Measurements from ENCODE around the gene TMEM14A. TPM values are rescaled to one million over a fixed set of nuclear protein-coding genes. Genes with fewer than 3 reads are reported as not detected.

The TMEM14A gene
- total and polyA plus RNA-seq, 9 of the 15 experiments (the other 6 are each of a cell fraction or from before 2014, with no cell fraction given): 3.5 to 43.3 (median 8.5) TPM

- no peak overlapping the region for H3K27ac ChIP-seq (ENCODE audit: extremely low read depth, low read depth, low read length)
- no peaks in the 10 kb centered on the region for H3K27me3 ChIP-seq (ENCODE audit: control insufficient read depth in 2 of 2, insufficient read depth in 2 of 2, low read length in 2 of 2)
- H3K9ac ChIP-seq (ENCODE audit: insufficient read depth in 1 of 2, low read depth in 2 of 2, low read length in 2 of 2): no peak overlapping the region
- H3K79me2 ChIP-seq (ENCODE audit: control insufficient read depth, insufficient read depth, low read length): no peaks in the 10 kb centered on the region
- no peak overlapping the region for H3K4me3 ChIP-seq
- DNase-seq (ENCODE audit: extremely low read depth in 1 of 4, low spot score in 3 of 4) (no peak), FAIRE-seq (no peak), ATAC-seq (no peak)
- no peaks in the 10 kb centered on the region for H3K9me1 ChIP-seq (ENCODE audit: control insufficient read depth, insufficient read depth, low read length)
- H3K4me2 ChIP-seq (ENCODE audit: insufficient read depth, low read length): no peak overlapping the region
- H2AFZ ChIP-seq (ENCODE audit: low read depth, low read length): no peak overlapping the region
- ChIA-PET CTCF (ENCODE audit: low intra/inter-chr PET ratio) (no interaction called here), POLR2A (no interaction called here)
- in situ Hi-C loops (cut with MboI) (no loop called here), intact Hi-C loops (cut with micrococcal nuclease) (no loop called here)
- H3K36me3 ChIP-seq (ENCODE audit: control insufficient read depth, insufficient read depth, low read length): no peaks in the 10 kb centered on the region
- H3K9me3 ChIP-seq (replicated peaks; ENCODE audit: control insufficient read depth, insufficient read depth, low read depth, low read length): no peaks in the 10 kb centered on the region
- no TSS peak for BruUV-seq (replicated peaks)
- WGBS (ENCODE audit: insufficient coverage, low coverage, missing lambda C conversion rate): 63% methylated on average over 2 of the region's 2 CpGs
- no peaks in the 10 kb centered on the region for H3K4me1 ChIP-seq (replicated peaks in 1 of 2; ENCODE audit: control insufficient read depth in 2 of 2, insufficient read depth in 2 of 2, low read length in 2 of 2)
- H4K20me1 ChIP-seq (replicated peaks; ENCODE audit: control insufficient read depth, insufficient read depth, low read length): no peaks in the 10 kb centered on the region
- no peak for TF ChIP-seq JUN (IDR thresholded peaks at IDR 0.05; ENCODE audit: borderline replicate concordance, low read depth, low read length)
- TF ChIP-seq JUN (CRISPR knock-in tag; IDR thresholded peaks at IDR 0.05; ENCODE audit: borderline replicate concordance): no peak
- no peak for TF ChIP-seq YY1 (IDR thresholded peaks at IDR 0.05; ENCODE audit: borderline replicate concordance in 1 of 3, control insufficient read depth in 1 of 3, extremely low read depth in 1 of 3, insufficient read depth in 3 of 3, insufficient read length in 1 of 3, insufficient replicate concordance in 2 of 3, low read depth in 1 of 3, low read length in 2 of 3)
- no peak for TF ChIP-seq TAF15 (IDR thresholded peaks at IDR 0.05; ENCODE audit: low read depth, low read length)
- TF ChIP-seq CLOCK (CRISPR knock-in tag; IDR thresholded peaks at IDR 0.05; ENCODE audit: borderline replicate concordance): no peak
- no peak for TF ChIP-seq ZZZ3 (IDR thresholded peaks at IDR 0.05)
- TF ChIP-seq REST (IDR thresholded peaks at IDR 0.05; ENCODE audit: borderline replicate concordance): no peak
- no peak for TF ChIP-seq REST (CRISPR knock-in tag; IDR thresholded peaks at IDR 0.05; ENCODE audit: low read depth)
- TF ChIP-seq, protein P1, sequence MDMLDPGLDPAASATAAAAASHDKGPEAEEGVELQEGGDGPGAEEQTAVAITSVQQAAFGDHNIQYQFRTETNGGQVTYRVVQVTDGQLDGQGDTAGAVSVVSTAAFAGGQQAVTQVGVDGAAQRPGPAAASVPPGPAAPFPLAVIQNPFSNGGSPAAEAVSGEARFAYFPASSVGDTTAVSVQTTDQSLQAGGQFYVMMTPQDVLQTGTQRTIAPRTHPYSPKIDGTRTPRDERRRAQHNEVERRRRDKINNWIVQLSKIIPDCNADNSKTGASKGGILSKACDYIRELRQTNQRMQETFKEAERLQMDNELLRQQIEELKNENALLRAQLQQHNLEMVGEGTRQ (CRISPR knock-in tag; IDR thresholded peaks at IDR 0.05): no peak
- TF ChIP-seq POLR2G (IDR thresholded peaks at IDR 0.05; ENCODE audit: low read depth, low read length): no peak
- TF ChIP-seq ETV5 (CRISPR knock-in tag; IDR thresholded peaks at IDR 0.05; ENCODE audit: low read depth): no peak
These were observed 23.5 kb downstream of the TMEM14A start for GRCh38 chr6:52694404-52694803.

Data from K562 (cell line).